SU-DHL-6 (cell line): ENCODE data around the gene MAN1A2.

Source experiments
- CTCF ChIP-seq: fragments of 200-600 bp; sonication (generic); IDR thresholded peaks from one replicate; pipeline ENCODE4 v1.5.1; 2017; ENCODE audit warnings: antibody characterized with exemption, mild to moderate bottlenecking, low read length, moderate library complexity; ENCODE audit not compliant: insufficient read depth, poor library complexity, severe bottlenecking
- EZH2phosphoT487 ChIP-seq: fragments of 200-600 bp; sonication (generic), shearing (Covaris generic); conservative IDR thresholded peaks from 2 replicates; pipeline ENCODE4 v1.6.1; 2018; ENCODE audit warnings: mild to moderate bottlenecking, antibody characterized with exemption, low read length, moderate library complexity, mixed read lengths

GRCh38 chr1:117501281-117501680 is 134.0 kb downstream of the MAN1A2 start:
- TF ChIP-seq CTCF (no peak), EZH2phosphoT487 (no peak)
